ENCODE results near the gene PRAC1.

PRAC1 gene

GRCh38 chr17:48737330-48738043, 15.2 kb upstream of the PRAC1 start:
- no peak overlapping the region for H3K27ac ChIP-seq
- H3K27me3 ChIP-seq (ENCODE audit: insufficient read depth, low read depth), result peaks cover 30% of the 10 kb centered on the region; the same call in 1 of the 2 replicates
- no peak overlapping the region for H3K9ac ChIP-seq
- H3K4me3 ChIP-seq (IDR thresholded peaks at IDR 0.05; ENCODE audit: insufficient read depth, low read depth, low read length), result no peak overlapping the region
- H3K79me2 ChIP-seq (ENCODE audit: insufficient read depth, low read depth), result no peaks in the 10 kb centered on the region
- no peak overlapping the region for H3K4me2 ChIP-seq
- TF ChIP-seq, protein P1, sequence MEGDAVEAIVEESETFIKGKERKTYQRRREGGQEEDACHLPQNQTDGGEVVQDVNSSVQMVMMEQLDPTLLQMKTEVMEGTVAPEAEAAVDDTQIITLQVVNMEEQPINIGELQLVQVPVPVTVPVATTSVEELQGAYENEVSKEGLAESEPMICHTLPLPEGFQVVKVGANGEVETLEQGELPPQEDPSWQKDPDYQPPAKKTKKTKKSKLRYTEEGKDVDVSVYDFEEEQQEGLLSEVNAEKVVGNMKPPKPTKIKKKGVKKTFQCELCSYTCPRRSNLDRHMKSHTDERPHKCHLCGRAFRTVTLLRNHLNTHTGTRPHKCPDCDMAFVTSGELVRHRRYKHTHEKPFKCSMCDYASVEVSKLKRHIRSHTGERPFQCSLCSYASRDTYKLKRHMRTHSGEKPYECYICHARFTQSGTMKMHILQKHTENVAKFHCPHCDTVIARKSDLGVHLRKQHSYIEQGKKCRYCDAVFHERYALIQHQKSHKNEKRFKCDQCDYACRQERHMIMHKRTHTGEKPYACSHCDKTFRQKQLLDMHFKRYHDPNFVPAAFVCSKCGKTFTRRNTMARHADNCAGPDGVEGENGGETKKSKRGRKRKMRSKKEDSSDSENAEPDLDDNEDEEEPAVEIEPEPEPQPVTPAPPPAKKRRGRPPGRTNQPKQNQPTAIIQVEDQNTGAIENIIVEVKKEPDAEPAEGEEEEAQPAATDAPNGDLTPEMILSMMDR (conservative IDR thresholded peaks at IDR 0.05; ENCODE audit: low read depth, low read length), result no peak
- H3K36me3 ChIP-seq (ENCODE audit: insufficient read depth), result no peaks in the 10 kb centered on the region
- H3K4me1 ChIP-seq (ENCODE audit: low read depth, poor library complexity, severe bottlenecking), result no peaks in the 10 kb centered on the region
- H2AFZ ChIP-seq (ENCODE audit: low read depth), result no peak overlapping the region
- H4K20me1 ChIP-seq (ENCODE audit: insufficient read depth), result no peaks in the 10 kb centered on the region

DNA sequence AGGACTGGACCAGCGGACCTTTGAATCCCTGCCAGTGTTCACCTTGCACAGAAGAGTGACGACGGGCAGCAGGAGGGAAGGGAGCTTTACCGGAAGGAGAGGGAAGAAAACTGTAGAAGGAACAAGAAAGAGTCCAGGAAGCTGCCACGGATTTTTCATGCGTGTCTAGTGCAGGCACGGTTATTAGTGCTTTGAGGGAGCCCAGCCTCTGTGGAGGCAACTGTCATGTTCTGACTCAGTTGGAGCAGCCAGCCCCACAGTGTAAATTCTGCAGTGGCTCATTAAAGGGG, 12.7 kb upstream of the PRAC1 start:
- no peak overlapping the region for H2AFZ ChIP-seq (ENCODE audit: low read depth)
- no peaks in the 10 kb centered on the region for H3K4me1 ChIP-seq (ENCODE audit: low read depth, poor library complexity, severe bottlenecking)
- no peak overlapping the region for H3K4me3 ChIP-seq (IDR thresholded peaks at IDR 0.05; ENCODE audit: insufficient read depth, low read depth, low read length)
- no peak overlapping the region for H3K9ac ChIP-seq
- TF ChIP-seq, protein P1 (conservative IDR thresholded peaks at IDR 0.05; ENCODE audit: low read depth, low read length), result no peak
- H3K36me3 ChIP-seq (ENCODE audit: insufficient read depth), result no peaks in the 10 kb centered on the region
- H4K20me1 ChIP-seq (ENCODE audit: insufficient read depth), result no peaks in the 10 kb centered on the region
- H3K27ac ChIP-seq, result no peak overlapping the region
- peaks cover 30% of the 10 kb centered on the region; the same call in 1 of the 2 replicates for H3K27me3 ChIP-seq (ENCODE audit: insufficient read depth, low read depth)
- no peak overlapping the region for H3K4me2 ChIP-seq
- no peaks in the 10 kb centered on the region for H3K79me2 ChIP-seq (ENCODE audit: insufficient read depth, low read depth)

- H2AFZ ChIP-seq (ENCODE audit: low read depth), result no peak overlapping the region
- peaks cover 30% of the 10 kb centered on the region; the same call in 1 of the 2 replicates for H3K27me3 ChIP-seq (ENCODE audit: insufficient read depth, low read depth)
- H3K4me3 ChIP-seq (IDR thresholded peaks at IDR 0.05; ENCODE audit: insufficient read depth, low read depth, low read length), result no peak overlapping the region
- H3K79me2 ChIP-seq (ENCODE audit: insufficient read depth, low read depth), result no peaks in the 10 kb centered on the region
- no peak overlapping the region for H3K9ac ChIP-seq
- TF ChIP-seq, protein P1 (conservative IDR thresholded peaks at IDR 0.05; ENCODE audit: low read depth, low read length), result no peak
- H3K27ac ChIP-seq, result no peak overlapping the region
- H4K20me1 ChIP-seq (ENCODE audit: insufficient read depth), result no peaks in the 10 kb centered on the region
- H3K4me1 ChIP-seq (ENCODE audit: low read depth, poor library complexity, severe bottlenecking), result no peaks in the 10 kb centered on the region
- no peak overlapping the region for H3K4me2 ChIP-seq
- no peaks in the 10 kb centered on the region for H3K36me3 ChIP-seq (ENCODE audit: insufficient read depth)
Measured at GRCh38 chr17:48734333-48735061, 12.2 kb upstream of the PRAC1 start.

DNA sequence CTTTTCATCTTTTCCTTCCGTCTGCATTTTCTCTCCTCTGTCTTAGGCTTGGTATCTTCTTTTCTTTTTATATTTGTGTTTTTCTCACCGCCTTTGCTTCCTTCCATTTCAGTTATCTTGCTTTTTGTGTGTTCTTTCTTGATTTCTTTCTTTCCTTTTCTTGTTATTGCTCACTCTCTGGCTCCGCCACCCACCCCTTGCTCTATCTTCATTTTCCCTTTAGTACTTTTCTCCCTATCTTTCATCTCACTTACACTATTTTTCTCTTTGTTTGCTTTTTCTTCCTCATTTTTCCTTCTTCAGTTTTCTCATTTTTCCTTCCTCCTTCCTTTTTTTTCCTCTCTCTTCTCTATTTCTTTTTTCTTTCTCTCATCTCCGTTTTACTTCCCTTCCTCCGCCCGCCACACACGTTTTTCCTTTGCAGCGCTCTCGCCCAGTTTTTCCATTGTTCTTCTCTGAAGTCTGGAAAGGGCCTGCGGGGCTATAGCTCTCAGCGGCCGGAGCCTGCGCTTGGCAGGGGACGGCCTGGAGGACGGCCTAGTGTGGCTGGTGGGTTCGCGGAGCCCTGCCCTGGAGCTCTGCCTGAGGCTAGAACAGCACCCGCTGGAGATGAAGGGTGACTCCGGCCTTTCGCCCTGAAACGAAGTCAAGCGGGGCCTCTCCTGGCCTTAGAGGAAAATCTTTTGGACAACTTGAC, 11.5 kb upstream of the PRAC1 start:
- Histone ChIP-seq H4K20me1 (ENCODE audit: insufficient read depth) (no peaks in the 10 kb centered on the region), H3K4me3 (IDR thresholded peaks at IDR 0.05; ENCODE audit: insufficient read depth, low read depth, low read length) (no peak overlapping the region), H3K36me3 (ENCODE audit: insufficient read depth) (no peaks in the 10 kb centered on the region), H3K27ac (no peak overlapping the region), H3K4me2 (no peak overlapping the region), H3K27me3 (ENCODE audit: insufficient read depth, low read depth) (peaks cover 30% of the 10 kb centered on the region; the same call in 1 of the 2 replicates), H3K79me2 (ENCODE audit: insufficient read depth, low read depth) (no peaks in the 10 kb centered on the region), H3K4me1 (ENCODE audit: low read depth, poor library complexity, severe bottlenecking) (no peaks in the 10 kb centered on the region), H2AFZ (ENCODE audit: low read depth) (no peak overlapping the region), H3K9ac (no peak overlapping the region)
- TF ChIP-seq, protein P1 (conservative IDR thresholded peaks at IDR 0.05; ENCODE audit: low read depth, low read length), result no peak
